B cell (primary cell): ENCODE results near the gene ZFAND6. TPM values are rescaled to one million over a fixed set of nuclear protein-coding genes. Genes with fewer than 3 reads are reported as not detected.

ENCODE experiments used
- ATAC-seq: fragments of 200-7000 bp; cut with Tn5 transposase; one replicate; pipeline ENCODE4 v1.10.0; 2021; ENCODE audit warnings: low read depth, mild to moderate bottlenecking, moderate number of reproducible peaks, moderate library complexity
- CTCF ChIA-PET: fragments of 350-600 bp; sonication (Branson Sonifier 250); formaldehyde crosslinking; loops from one replicate; lab custom pipeline; 2021; ENCODE audit warnings: antibody characterized with exemption, inconsistent platforms; lab: Charles Lee
- POLR2A ChIA-PET: fragments of 350-600 bp; sonication (Branson Sonifier 250); formaldehyde crosslinking; loops from one replicate; lab custom pipeline; 2021; ENCODE audit warnings: antibody characterized with exemption; lab: Charles Lee
- DNase-seq: peaks from one replicate; pipeline ENCODE4 v3.0.0; 2013
- H2AFZ ChIP-seq: 2 replicates; pipeline ENCODE4 v1.6.1; 2012; ENCODE audit warnings: mild to moderate bottlenecking, low read depth, low read length; ENCODE audit not compliant: insufficient read depth, poor library complexity, severe bottlenecking
- H3K27ac ChIP-seq, 2 donors: 1 replicate in 1 of 2; 2 replicates in 1 of 2; pipeline ENCODE4 v1.5.1; 2012 to 2013; ENCODE audit warnings: low read length in 2 of 2, mild to moderate bottlenecking in 2 of 2, moderate library complexity in 1 of 2
- H3K27me3 ChIP-seq, 4 experiments: fragments of 200-600 bp in 1 of 4; sonication (generic) in 1 of 4; replicated peaks in 1 of 4; 1 replicate in 2 of 4; 2 replicates in 2 of 4; pipeline versions ENCODE4 v1.6.1 to v1.7.0; 2013 to 2016; ENCODE audit warnings: low read length in 3 of 4, mild to moderate bottlenecking in 2 of 4, mixed read lengths in 1 of 4, moderate library complexity in 1 of 4; ENCODE audit not compliant: insufficient read depth in 4 of 4, control insufficient read depth in 3 of 4; ENCODE audit errors: control extremely low read depth in 1 of 4
- H3K36me3 ChIP-seq, 2 experiments: replicated peaks in 1 of 2; 1 replicate in 1 of 2; 2 replicates in 1 of 2; pipeline versions ENCODE4 v1.6.1 to v1.7.1; 2013; ENCODE audit warnings: low read length in 1 of 2; ENCODE audit not compliant: insufficient read depth in 2 of 2, control insufficient read depth in 1 of 2; ENCODE audit errors: control extremely low read depth in 1 of 2, extremely low read depth in 1 of 2
- H3K4me1 ChIP-seq, 2 donors: fragments of 200-600 bp in 1 of 2; sonication (generic) in 1 of 2; 1 replicate in 1 of 2; 2 replicates in 1 of 2; pipeline versions ENCODE4 v1.5.1 to v1.6.1; 2013 to 2017; ENCODE audit warnings: low read length in 2 of 2; ENCODE audit not compliant: control insufficient read depth in 2 of 2, insufficient read depth in 2 of 2
- H3K4me2 ChIP-seq: replicated peaks from 2 replicates; pipeline ENCODE3; 2012; ENCODE audit warnings: mild to moderate bottlenecking, low read depth, low read length; ENCODE audit not compliant: poor library complexity, severe bottlenecking
- H3K4me3 ChIP-seq, 5 experiments: fragments of 200-600 bp in 1 of 5; sonication (generic) in 1 of 5; 1 replicate in 3 of 5; 2 replicates in 2 of 5; pipeline versions ENCODE4 v1.5.1 to v1.7.0; 2011 to 2016; ENCODE audit warnings: low read length in 4 of 5, mild to moderate bottlenecking in 4 of 5, low read depth in 2 of 5, control low read depth in 1 of 5, moderate library complexity in 1 of 5; ENCODE audit not compliant: insufficient read depth in 1 of 5; ENCODE audit errors: control extremely low read depth in 1 of 5, extremely low read depth in 1 of 5
- H3K79me2 ChIP-seq: fragments of 200-600 bp; sonication (generic); one replicate; pipeline ENCODE4 v1.6.0; 2016; ENCODE audit warnings: low read length; ENCODE audit not compliant: control insufficient read depth, insufficient read depth
- H3K9ac ChIP-seq: fragments of 200-600 bp; sonication (generic); 2 replicates; pipeline ENCODE4 v1.6.1; 2017; ENCODE audit warnings: mild to moderate bottlenecking, low read length, moderate library complexity
- H3K9me3 ChIP-seq, 3 donors: one replicate each; pipeline versions ENCODE4 v1.6.1 to v1.7.1; 2013; ENCODE audit warnings: low read length in 2 of 3; ENCODE audit not compliant: control insufficient read depth in 2 of 3, insufficient read depth in 1 of 3; ENCODE audit errors: control extremely low read depth in 1 of 3
- H4K20me1 ChIP-seq: 2 replicates; pipeline ENCODE4 v1.6.0; 2012; ENCODE audit warnings: mild to moderate bottlenecking, low read length; ENCODE audit not compliant: insufficient read depth, control insufficient read depth, poor library complexity, severe bottlenecking
- H3K27ac Mint-ChIP-seq: one replicate; pipeline ENCODE4 v1.8.0; 2021; ENCODE audit warnings: mixed read lengths
- H3K27me3 Mint-ChIP-seq: one replicate; pipeline ENCODE4 v1.8.0; 2021; ENCODE audit warnings: mixed read lengths
- H3K4me1 Mint-ChIP-seq: one replicate; pipeline ENCODE4 v1.8.0; 2021; ENCODE audit warnings: mixed read lengths
- H3K4me3 Mint-ChIP-seq: one replicate; pipeline ENCODE4 v1.8.0; 2021; ENCODE audit warnings: mixed read lengths
- H3K9me3 Mint-ChIP-seq: one replicate; pipeline ENCODE4 v1.8.0; 2022; ENCODE audit warnings: mixed read lengths; ENCODE audit not compliant: insufficient read depth
- CTCF ChIP-seq: fragments of 200-600 bp; IDR thresholded peaks from one replicate; pipeline ENCODE4 v1.8.0; 2022; ENCODE audit warnings: antibody characterized with exemption, mild to moderate bottlenecking
- EZH2 ChIP-seq: IDR thresholded peaks from 2 replicates; pipeline ENCODE4 v1.6.1; 2012; ENCODE audit warnings: borderline replicate concordance, low read depth, mild to moderate bottlenecking, moderate library complexity, low read length; ENCODE audit not compliant: insufficient read depth, poor library complexity, severe bottlenecking
- WGBS: methylation state at CpG from one replicate; pipeline ENCODE4 v1.1.5; 2013; ENCODE audit warnings: missing lambda C conversion rate; ENCODE audit not compliant: insufficient coverage; 5-methylcytosine and 5-hydroxymethylcytosine counted together
- intact Hi-C: fragments of 100-400 bp; cut with micrococcal nuclease; formaldehyde crosslinking; loops from one replicate; pipeline ENCODE4 v1.10.0; 2022
- polyA plus RNA-seq: library from polyadenylated mRNA; depleted of rRNA; stranded (reverse); fragments of >200 nt; gene quantifications from 2 replicates; pipeline ENCODE4 v1.2.3, GENCODE V29; 2012
- total RNA-seq, 2 donors: library from RNA; stranded (reverse); fragments of 120-200 nt in 1 of 2; gene quantifications; 1 replicate in 1 of 2; 2 replicates in 1 of 2; pipeline versions ENCODE4 v1.2.3 to v1.2.4, GENCODE V29; 2013 to 2022

The ZFAND6 gene
- total and polyA plus RNA-seq, 2 donors (not counting 1 experiment from before 2014, with no cell fraction given) = 60.6 to 144 TPM

DNA sequence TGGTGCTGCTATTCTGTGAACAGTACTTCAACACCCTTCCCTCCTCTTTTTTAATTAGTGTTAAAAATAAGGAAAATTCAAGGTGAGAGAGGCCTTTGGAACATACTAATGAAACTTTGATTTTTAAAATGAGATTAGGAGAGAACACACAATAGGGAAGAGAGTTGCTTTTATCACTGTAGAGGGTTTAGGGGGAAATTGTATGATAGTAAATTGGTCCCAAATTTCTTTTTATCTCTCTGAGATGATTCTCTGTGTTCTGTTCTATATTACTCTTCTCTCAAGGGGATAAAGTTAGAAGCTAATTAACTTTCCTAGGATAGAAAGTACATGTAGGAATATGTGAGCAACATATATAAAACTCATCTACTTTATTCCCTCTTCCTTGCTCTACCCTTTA is 40.8 kb downstream of the ZFAND6 start:
- H3K27me3 ChIP-seq = no peaks in the 10 kb centered on the region

DNA sequence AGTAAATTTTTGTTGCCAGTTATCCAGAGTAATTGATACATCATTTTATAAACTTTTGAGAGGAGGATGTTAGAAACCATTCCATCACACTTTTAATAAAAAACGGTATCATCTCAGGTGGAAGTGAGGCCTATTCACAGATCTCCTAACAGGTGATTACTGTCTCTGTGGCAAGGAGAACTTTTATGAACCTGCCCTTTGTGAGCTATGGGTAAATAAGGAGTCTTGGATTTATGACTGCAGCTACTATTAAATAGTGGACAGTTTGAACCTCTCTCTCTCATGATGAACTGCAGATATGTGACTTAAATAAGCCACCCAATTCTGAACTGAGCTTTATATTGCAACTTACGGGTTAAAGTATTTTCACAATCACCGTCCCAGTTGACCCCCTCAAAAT is 45.7 kb downstream of the ZFAND6 start:
- Histone ChIP-seq H3K36me3 (peaks cover 5 to 19% of the 10 kb centered on the region in 2 experiments), H4K20me1 (peaks cover 90% of the 10 kb centered on the region), H3K79me2 (peaks cover 99% of the 10 kb centered on the region), H3K9me3 (no peaks in the 10 kb centered on the region), H3K4me2 (no peak overlapping the region), H3K4me1 (peaks cover 0 to 7% of the 10 kb centered on the region in 2 donors), H3K27me3 (no peaks in the 10 kb centered on the region), H3K27ac (no peak overlapping the region), H3K4me3 (no peak overlapping the region), H3K9ac (no peak overlapping the region), H2AFZ (no peak overlapping the region)
- no peak overlapping the region for H3K27ac Mint-ChIP-seq
- no peak for ATAC-seq
- ChIA-PET POLR2A (no interaction called here), CTCF (interaction anchor here (1.2 kb wide), 1 partner anchor 12 kb away, joined by 3 read pairs; no protein-coding TSS in a partner anchor)
- no peak for DNase-seq
- H3K27me3 Mint-ChIP-seq = no peaks in the 10 kb centered on the region
- intact Hi-C loops = no loop called here
- H3K4me1 Mint-ChIP-seq = peaks cover 59% of the 10 kb centered on the region
- WGBS = no CpG with 5 or more reads among the region's 3 CpGs
- TF ChIP-seq CTCF (no peak), EZH2 (no peak)
- H3K4me3 Mint-ChIP-seq = no peak overlapping the region
- H3K9me3 Mint-ChIP-seq = no peaks in the 10 kb centered on the region

More for the DNA sequence above, 40.8 kb downstream of the ZFAND6 start:
- H2AFZ ChIP-seq = no peak overlapping the region
- H3K4me2 ChIP-seq = no peak overlapping the region
- POLR2A ChIA-PET = no interaction called here
- no peak overlapping the region for H3K27ac Mint-ChIP-seq
- H3K4me1 Mint-ChIP-seq = peaks cover 50% of the 10 kb centered on the region
- peaks cover 3 to 19% of the 10 kb centered on the region in 2 experiments for H3K36me3 ChIP-seq
- H3K27me3 Mint-ChIP-seq = no peaks in the 10 kb centered on the region
- CTCF ChIA-PET = interaction anchor here (1.3 kb wide), 1 partner anchor 11 kb away, joined by 4 read pairs; no protein-coding TSS in a partner anchor
- DNase-seq (no peak), ATAC-seq (no peak)
- peaks cover 93% of the 10 kb centered on the region for H3K79me2 ChIP-seq
- peak overlapping the region; percentile 28 for H3K9ac ChIP-seq
- H3K27ac ChIP-seq = peak overlapping the region in 1 of 2 donors; percentile 51
- H3K9me3 Mint-ChIP-seq = no peaks in the 10 kb centered on the region
- TF ChIP-seq EZH2 (no peak), CTCF (no peak)
- no peak overlapping the region for H3K4me3 ChIP-seq
- no peak overlapping the region for H3K4me3 Mint-ChIP-seq
- intact Hi-C loops = no loop called here
- H3K4me1 ChIP-seq = peaks cover 8 to 18% of the 10 kb centered on the region in 2 donors
- peaks cover 81% of the 10 kb centered on the region for H4K20me1 ChIP-seq
- H3K9me3 ChIP-seq = no peaks in the 10 kb centered on the region
